Parathyroid adenoma (tissue), 2 donors: Measurements from ENCODE around the gene LENG9.

ENCODE experiments used
- H2AFZ ChIP-seq: fragments of 300-600 bp; sonication (generic); one replicate; pipeline ENCODE4 v1.7.0; 2017; ENCODE audit warnings: antibody characterized with exemption, mild to moderate bottlenecking
- H3K27ac ChIP-seq: fragments of 300-600 bp; sonication (generic); one replicate; pipeline ENCODE4 v1.7.0; 2017
- H3K27me3 ChIP-seq: fragments of 300-600 bp; sonication (generic); one replicate; pipeline ENCODE4 v1.7.0; 2017; ENCODE audit warnings: low read length; ENCODE audit not compliant: control insufficient read depth, insufficient read depth
- H3K36me3 ChIP-seq: fragments of 300-600 bp; sonication (generic); one replicate; pipeline ENCODE4 v1.7.0; 2017; ENCODE audit warnings: low read length; ENCODE audit not compliant: control insufficient read depth, insufficient read depth
- H3K4me1 ChIP-seq: fragments of 300-600 bp; sonication (generic); one replicate; pipeline ENCODE4 v1.7.0; 2017; ENCODE audit warnings: control low read depth
- H3K4me2 ChIP-seq: fragments of 300-600 bp; sonication (generic); one replicate; pipeline ENCODE4 v1.7.0; 2017; ENCODE audit warnings: low read length
- H3K4me3 ChIP-seq: fragments of 300-600 bp; sonication (generic); one replicate; pipeline ENCODE4 v1.7.0; 2017; ENCODE audit warnings: low read depth, low read length
- H3K79me2 ChIP-seq: fragments of 300-600 bp; sonication (generic); one replicate; pipeline ENCODE4 v1.7.0; 2017; ENCODE audit warnings: control low read depth
- H3K9ac ChIP-seq: fragments of 300-600 bp; sonication (generic); one replicate; pipeline ENCODE4 v1.7.0; 2017; ENCODE audit warnings: mild to moderate bottlenecking
- H3K9me3 ChIP-seq: fragments of 300-600 bp; sonication (generic); one replicate; pipeline ENCODE4 v1.7.0; 2017; ENCODE audit warnings: low read length; ENCODE audit not compliant: control insufficient read depth
- TF ChIP-seq, protein P1 (sequence below): fragments of 300-600 bp; sonication (generic); IDR thresholded peaks from one replicate; pipeline ENCODE4 v1.7.0; 2017; ENCODE audit warnings: antibody characterized with exemption, mild to moderate bottlenecking
- donor health status: primary hyperparathyroidism.

LENG9 gene

DNA sequence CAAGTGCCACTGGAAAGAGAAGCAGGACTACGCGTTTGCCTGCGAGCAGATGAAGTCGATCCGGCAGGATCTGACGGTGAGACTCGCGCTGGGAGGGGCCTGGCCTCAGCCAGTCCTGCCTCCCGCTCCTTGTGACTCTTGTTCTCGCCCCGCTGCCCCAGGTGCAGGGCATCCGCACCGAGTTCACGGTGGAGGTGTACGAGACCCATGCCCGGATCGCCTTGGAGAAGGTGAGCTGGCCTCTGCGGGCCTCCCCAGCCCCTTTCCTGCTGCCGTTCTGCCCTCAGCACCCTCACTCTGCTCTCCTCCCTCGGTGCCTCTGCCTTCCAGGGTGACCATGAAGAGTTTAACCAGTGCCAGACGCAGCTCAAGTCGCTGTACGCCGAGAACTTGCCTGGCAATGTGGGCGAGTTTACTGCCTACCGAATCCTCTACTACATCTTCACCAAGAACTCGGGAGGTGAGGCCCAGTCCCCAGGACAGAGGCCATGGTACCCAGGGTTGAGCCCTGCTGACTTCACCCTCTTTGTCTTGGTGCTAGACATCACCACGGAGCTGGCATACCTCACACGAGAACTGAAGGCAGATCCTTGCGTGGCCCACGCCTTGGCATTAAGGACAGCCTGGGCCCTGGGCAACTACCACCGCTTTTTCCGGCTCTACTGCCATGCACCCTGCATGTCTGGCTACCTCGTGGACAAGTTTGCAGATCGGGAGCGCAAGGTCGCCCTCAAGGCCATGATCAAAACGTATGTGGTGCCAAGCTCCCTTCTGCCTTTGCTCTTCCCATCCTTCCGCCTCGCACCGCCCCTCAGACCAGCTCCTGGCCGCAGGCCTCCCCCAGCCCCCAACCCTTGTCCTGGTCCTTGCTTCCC lies 5.6 kb downstream of the LENG9 start:
- Histone ChIP-seq H3K9me3 (no peaks in the 10 kb centered on the region), H3K4me3 (no peak overlapping the region), H2AFZ (no peak overlapping the region), H3K4me2 (no peak overlapping the region), H3K4me1 (no peaks in the 10 kb centered on the region), H3K36me3 (no peaks in the 10 kb centered on the region), H3K27me3 (no peaks in the 10 kb centered on the region), H3K27ac (no peak overlapping the region), H3K79me2 (peaks cover 29% of the 10 kb centered on the region), H3K9ac (no peak overlapping the region)
- TF ChIP-seq, protein P1, sequence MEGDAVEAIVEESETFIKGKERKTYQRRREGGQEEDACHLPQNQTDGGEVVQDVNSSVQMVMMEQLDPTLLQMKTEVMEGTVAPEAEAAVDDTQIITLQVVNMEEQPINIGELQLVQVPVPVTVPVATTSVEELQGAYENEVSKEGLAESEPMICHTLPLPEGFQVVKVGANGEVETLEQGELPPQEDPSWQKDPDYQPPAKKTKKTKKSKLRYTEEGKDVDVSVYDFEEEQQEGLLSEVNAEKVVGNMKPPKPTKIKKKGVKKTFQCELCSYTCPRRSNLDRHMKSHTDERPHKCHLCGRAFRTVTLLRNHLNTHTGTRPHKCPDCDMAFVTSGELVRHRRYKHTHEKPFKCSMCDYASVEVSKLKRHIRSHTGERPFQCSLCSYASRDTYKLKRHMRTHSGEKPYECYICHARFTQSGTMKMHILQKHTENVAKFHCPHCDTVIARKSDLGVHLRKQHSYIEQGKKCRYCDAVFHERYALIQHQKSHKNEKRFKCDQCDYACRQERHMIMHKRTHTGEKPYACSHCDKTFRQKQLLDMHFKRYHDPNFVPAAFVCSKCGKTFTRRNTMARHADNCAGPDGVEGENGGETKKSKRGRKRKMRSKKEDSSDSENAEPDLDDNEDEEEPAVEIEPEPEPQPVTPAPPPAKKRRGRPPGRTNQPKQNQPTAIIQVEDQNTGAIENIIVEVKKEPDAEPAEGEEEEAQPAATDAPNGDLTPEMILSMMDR = no peak

DNA sequence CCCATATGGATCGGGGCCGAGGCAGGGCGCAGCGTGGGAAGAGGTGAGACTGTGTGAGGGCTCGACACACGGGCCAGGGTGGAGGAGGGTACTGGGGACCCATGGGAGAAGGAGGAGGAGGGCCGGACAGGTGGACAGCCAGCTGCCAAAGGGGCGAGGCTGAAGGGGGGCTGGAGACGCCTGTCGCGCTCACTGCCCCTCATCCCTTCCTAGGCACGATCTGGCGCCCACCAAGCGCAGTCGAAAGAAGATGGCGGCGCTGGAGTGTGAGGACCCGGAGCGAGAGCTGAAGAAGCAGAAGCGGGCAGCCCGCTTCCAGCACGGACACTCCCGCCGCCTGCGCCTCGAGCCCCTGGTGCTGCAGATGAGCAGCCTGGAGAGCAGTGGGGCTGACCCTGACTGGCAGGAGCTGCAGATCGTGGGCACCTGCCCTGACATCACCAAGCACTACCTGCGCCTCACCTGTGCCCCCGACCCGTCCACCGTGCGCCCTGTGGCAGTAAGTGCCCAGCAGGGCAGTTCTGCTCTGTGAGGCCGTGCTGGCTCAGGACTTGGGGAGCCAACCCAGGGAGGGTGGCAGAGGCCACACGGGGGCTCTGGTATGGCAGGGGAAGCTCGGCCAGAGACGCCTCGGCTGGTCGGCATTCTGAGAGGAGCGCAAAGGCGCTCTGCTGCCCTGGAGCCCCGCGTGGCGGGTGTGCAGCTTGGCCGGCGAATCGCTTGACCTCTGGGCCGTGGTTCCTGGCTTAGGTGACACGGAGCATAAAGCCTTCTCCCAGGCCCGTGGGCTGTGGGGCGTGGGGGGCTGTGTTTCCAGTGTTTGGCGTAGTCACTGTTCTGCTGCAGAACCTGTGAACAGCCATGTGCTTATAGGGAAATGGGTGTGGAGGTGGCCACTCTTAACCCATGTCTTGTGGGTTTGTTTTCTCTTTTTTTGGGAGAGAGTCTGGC lies 6.9 kb downstream of the LENG9 start:
- H3K9me3 ChIP-seq = no peaks in the 10 kb centered on the region
- H3K9ac ChIP-seq = no peak overlapping the region
- H3K4me3 ChIP-seq = no peak overlapping the region
- H3K27me3 ChIP-seq = no peaks in the 10 kb centered on the region
- H3K4me1 ChIP-seq = no peaks in the 10 kb centered on the region
- no peak overlapping the region for H2AFZ ChIP-seq
- peaks cover 41% of the 10 kb centered on the region for H3K79me2 ChIP-seq
- no peak overlapping the region for H3K4me2 ChIP-seq
- no peaks in the 10 kb centered on the region for H3K36me3 ChIP-seq
- H3K27ac ChIP-seq = no peak overlapping the region
- TF ChIP-seq, protein P1 = no peak

DNA sequence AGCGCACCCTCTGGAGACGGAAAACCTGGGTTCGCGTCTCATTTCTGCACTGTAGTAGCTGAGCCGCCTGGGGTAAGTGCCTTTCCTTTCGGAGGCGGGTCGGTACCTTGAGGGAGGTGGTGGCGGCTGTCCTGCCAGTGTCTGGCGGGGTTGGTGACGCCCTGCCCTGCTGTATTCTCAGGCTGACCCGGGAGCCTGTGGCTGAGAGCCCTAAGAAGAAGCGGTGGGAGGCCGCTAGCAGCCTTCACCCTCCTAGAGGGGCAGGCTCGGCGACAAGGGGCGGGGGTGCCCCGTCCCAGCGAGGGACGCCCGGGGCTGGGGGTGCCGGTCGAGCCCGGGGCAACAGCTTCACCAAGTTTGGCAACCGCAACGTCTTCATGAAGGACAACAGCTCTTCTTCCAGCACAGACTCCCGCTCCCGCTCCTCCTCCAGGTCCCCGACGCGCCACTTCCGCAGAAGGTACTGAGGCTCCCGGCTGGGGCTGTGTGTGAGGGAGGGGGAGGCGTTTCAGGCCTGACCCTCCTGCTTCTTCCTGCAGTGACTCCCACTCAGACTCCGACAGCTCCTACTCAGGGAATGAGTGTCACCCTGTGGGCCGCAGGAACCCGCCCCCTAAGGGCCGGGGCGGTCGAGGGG lies 7.7 kb downstream of the LENG9 start:
- Histone ChIP-seq H3K9me3 (no peaks in the 10 kb centered on the region), H3K79me2 (peaks cover 48% of the 10 kb centered on the region), H2AFZ (no peak overlapping the region), H3K4me2 (no peak overlapping the region), H3K27me3 (no peaks in the 10 kb centered on the region), H3K4me3 (no peak overlapping the region), H3K4me1 (peaks cover 6% of the 10 kb centered on the region), H3K36me3 (no peaks in the 10 kb centered on the region), H3K9ac (no peak overlapping the region), H3K27ac (no peak overlapping the region)
- TF ChIP-seq, protein P1 = no peak

DNA sequence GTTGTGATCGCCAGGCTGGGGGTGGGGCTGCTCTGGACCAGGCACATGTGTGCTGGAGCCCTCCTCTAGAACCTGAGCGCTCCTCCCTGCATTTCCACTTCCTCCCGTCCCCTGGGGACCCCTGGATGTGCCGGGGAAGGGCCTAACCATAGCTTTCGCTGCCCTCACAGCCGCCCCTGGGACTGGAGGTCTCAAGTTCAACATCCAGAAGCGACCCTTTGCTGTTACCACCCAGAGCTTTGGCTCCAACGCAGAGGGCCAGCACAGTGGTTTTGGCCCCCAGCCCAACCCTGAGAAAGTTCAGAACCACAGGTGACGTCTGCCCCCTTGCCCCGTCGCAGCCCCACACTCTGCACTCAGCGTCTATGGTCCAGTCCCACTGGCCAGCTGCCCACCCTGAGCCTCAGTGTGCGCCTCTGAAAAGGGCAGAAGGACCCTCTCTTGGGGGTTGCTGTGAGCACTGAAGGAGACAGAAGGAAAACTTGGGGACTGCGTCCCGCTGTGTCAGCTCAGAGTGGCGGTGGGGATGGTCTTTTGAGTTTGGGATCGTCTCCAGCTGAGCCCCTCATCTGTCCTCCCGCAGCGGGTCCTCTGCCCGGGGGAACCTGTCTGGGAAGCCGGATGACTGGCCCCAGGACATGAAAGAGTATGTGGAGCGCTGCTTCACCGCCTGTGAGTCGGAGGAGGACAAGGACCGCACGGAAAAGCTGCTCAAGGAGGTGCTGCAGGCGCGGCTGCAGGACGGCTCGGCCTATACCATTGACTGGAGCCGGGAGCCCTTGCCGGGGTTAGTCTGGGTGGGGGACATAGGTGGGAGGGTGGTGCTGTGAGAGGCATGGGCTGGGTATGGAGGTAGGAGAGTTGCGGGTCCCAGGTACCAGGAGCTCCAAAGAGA lies 8.6 kb downstream of the LENG9 start:
- Histone ChIP-seq H3K36me3 (no peaks in the 10 kb centered on the region), H2AFZ (no peak overlapping the region), H3K27ac (no peak overlapping the region), H3K9me3 (no peaks in the 10 kb centered on the region), H3K4me2 (no peak overlapping the region), H3K79me2 (peaks cover 57% of the 10 kb centered on the region), H3K9ac (no peak overlapping the region), H3K4me1 (peaks cover 13% of the 10 kb centered on the region), H3K27me3 (no peaks in the 10 kb centered on the region), H3K4me3 (no peak overlapping the region)
- TF ChIP-seq, protein P1 = no peak
